ENCODE measurements around the gene C6orf89. TPM values are rescaled to one million over a fixed set of nuclear protein-coding genes. Genes with fewer than 3 reads are reported as not detected.

The C6orf89 gene
- total and polyA plus RNA-seq, 8 donors: 11.6 to 39.2 (median 30.6) TPM

DNA sequence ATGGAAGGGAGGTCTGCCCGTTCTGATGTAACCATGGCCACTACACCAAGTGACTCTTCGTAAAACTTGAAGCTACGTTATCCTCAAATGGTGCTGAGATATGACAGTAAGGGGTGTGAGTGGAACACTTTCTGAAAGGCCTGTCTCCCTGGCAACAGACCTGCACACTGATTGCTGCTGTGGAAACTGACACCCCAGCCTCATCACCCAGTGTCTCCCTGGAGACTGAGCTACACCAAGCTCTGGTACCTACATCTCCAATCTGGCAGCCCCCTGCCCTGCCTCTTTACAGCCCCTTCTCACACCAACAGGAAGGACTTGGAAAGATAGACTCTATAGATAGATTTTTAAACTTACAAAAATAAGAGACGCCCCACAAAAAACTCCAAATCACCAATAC, 82.0 kb downstream of the C6orf89 start:
- H3K27me3 ChIP-seq: no peaks in the 10 kb centered on the region
- DNase-seq: no peak
- WGBS, 2 donors: 87 to 93% methylated on average over 4 of the region's 4 CpGs
- TF ChIP-seq, protein P1, sequence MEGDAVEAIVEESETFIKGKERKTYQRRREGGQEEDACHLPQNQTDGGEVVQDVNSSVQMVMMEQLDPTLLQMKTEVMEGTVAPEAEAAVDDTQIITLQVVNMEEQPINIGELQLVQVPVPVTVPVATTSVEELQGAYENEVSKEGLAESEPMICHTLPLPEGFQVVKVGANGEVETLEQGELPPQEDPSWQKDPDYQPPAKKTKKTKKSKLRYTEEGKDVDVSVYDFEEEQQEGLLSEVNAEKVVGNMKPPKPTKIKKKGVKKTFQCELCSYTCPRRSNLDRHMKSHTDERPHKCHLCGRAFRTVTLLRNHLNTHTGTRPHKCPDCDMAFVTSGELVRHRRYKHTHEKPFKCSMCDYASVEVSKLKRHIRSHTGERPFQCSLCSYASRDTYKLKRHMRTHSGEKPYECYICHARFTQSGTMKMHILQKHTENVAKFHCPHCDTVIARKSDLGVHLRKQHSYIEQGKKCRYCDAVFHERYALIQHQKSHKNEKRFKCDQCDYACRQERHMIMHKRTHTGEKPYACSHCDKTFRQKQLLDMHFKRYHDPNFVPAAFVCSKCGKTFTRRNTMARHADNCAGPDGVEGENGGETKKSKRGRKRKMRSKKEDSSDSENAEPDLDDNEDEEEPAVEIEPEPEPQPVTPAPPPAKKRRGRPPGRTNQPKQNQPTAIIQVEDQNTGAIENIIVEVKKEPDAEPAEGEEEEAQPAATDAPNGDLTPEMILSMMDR (IDR thresholded peaks at IDR 0.05): no peak
- ATAC-seq: no peak
- intact Hi-C loops (cut with DNase I): no loop called here
- peaks cover 7 to 46% (median 41%) of the 10 kb centered on the region in 3 donors for H3K36me3 ChIP-seq
- no peak for FAIRE-seq
- H3K4me3 ChIP-seq: no peak overlapping the region
- H3K27ac ChIP-seq: no peak overlapping the region
- H3K9me3 ChIP-seq: no peaks in the 10 kb centered on the region
- peaks cover 0 to 8% (median 0%) of the 10 kb centered on the region in 3 donors for H3K4me1 ChIP-seq

DNA sequence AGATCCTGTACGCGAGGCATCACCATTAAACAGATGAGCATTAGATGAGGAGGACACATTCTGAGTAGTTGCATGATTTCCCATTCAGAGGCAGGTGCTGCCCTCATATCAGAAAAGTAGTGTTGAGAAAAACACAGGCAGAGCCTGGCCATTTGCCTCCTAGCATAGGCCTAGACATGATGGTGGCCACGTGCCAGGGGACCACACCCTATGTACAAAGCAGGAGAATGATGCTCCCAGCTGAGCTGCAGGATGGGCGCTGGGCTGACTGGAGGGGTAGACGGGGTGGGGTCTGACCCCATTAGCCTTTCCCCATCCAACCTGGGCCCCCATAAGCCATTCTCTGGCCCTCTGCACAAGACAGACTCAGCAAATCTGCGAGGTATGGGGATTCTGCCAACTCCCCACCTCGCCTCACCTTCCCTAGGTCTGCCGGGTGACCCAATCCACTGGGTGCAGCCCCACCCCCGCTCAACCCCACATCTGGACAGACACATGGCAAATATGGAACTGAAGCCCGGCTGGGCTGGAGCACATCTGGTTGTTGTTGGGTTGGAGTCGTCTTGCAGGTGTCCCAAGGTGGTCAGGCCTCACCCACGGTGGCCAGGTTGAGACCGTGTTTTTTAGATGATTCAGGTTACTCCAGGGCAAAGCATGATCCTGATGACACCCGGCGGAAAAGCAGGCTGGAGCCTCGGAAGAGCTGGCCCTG, 82.7 kb downstream of the C6orf89 start:
- Histone ChIP-seq H3K27ac (no peak overlapping the region), H3K4me3 (no peak overlapping the region), H3K9me3 (no peaks in the 10 kb centered on the region), H3K4me1 (peaks cover 0 to 8% (median 0%) of the 10 kb centered on the region in 3 donors), H3K27me3 (no peaks in the 10 kb centered on the region), H3K36me3 (peaks cover 11 to 53% (median 43%) of the 10 kb centered on the region in 3 donors)
- WGBS, 2 donors: 87 to 89% methylated on average over 16 of the region's 16 CpGs
- DNase-seq (peak in 1 of 6 donors; percentile 59), ATAC-seq (no peak), FAIRE-seq (no peak)
- TF ChIP-seq, protein P1 (IDR thresholded peaks at IDR 0.05): no peak
- intact Hi-C loops (cut with DNase I): no loop called here

DNA sequence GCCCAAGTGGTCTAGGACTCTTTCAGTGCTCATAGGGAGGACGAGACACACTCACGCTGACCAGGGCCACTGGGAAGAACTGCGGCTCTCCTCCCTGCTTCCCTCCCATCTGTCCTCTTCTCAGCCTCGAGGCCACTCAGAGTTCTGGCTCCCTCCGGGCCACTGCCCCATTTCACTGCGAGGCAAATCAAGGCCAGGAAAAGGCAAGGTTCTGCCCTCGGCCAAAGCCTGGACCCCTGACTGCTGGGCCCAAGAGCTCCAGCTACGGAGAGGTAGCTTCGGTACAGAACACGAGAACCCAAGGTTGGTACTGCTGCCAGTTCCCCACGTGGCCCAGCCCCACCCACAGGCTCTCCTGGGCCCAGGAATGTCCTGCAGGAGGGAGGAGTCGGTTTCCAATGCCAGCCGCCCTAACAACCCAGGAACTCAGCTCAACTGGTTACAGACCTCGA, 83.5 kb downstream of the C6orf89 start:
- Histone ChIP-seq H3K27me3 (no peaks in the 10 kb centered on the region), H3K36me3 (peaks cover 18 to 61% (median 48%) of the 10 kb centered on the region in 3 donors), H3K9me3 (no peaks in the 10 kb centered on the region), H3K27ac (no peak overlapping the region), H3K4me3 (no peak overlapping the region), H3K4me1 (peaks cover 0 to under 1% (median 0%) of the 10 kb centered on the region in 3 donors)
- FAIRE-seq: no peak
- DNase-seq: no peak
- TF ChIP-seq, protein P1 (IDR thresholded peaks at IDR 0.05): no peak
- peak in 2 of 4 donors; percentile 28 to 37 for ATAC-seq
- intact Hi-C loops (cut with DNase I): no loop called here
- WGBS, 2 donors: 75 to 78% methylated on average over 14 of the region's 14 CpGs

DNA sequence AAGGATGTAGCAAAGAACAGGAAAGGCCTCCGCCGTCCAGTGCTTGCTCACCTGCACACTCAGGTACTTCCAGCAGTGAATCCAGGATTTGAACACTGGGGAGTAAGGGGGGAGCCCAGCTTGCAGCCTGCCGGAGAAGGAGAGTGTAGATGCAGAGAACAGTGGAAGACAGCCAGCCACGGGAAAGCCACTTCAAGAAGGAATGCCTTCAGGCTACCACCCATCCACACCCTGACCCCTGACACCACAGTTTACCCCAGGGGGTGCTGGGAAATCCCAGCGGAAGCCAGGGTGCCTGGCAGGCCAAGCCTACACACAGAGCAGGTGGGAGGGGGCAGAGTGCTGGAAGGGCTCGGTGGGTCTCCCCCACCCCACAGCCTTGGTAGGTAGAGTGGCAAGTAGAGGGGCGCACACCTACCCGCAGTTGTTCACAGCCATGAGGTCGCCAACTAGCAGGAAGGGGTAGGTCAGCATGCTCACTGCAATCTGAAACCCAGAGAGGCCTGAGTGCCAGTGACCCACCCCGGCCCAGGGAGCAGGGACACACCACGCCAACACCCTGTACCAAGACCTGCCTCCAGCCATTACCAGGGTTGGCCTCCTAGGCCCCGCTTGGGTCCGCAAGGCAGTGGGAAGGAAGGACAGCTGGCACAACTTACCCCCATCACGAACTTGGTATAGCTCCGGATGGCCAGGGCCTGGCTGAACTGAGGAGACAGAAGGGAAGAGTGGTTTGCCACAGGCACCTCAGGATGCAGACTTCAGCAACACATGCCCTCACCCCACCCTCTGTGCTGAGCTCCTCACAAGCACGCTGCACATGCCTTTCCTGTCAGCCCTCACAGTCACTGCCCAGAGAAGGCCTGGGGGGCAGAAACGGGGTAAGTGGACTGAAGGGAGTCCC, 84.5 kb downstream of the C6orf89 start:
- Histone ChIP-seq H3K4me1 (no peaks in the 10 kb centered on the region), H3K4me3 (no peak overlapping the region), H3K27ac (no peak overlapping the region), H3K9me3 (no peaks in the 10 kb centered on the region), H3K27me3 (no peaks in the 10 kb centered on the region), H3K36me3 (peaks cover 18 to 71% (median 54%) of the 10 kb centered on the region in 3 donors)
- 93 to 94% methylated on average over 16 to 17 of the region's 17 CpGs for WGBS, 2 donors
- no peak for ATAC-seq
- intact Hi-C loops (cut with DNase I): loop anchor here in 1 of 3 donors (10.0 kb wide), 1 partner anchor 65 kb away; no protein-coding TSS in a partner anchor
- FAIRE-seq: no peak
- peak in 1 of 6 donors; percentile 72 for DNase-seq
- TF ChIP-seq, protein P1 (IDR thresholded peaks at IDR 0.05): no peak

All from pancreas (tissue), 10 donors.